Osteoblast (primary cell): Measurements from ENCODE around the gene DEPDC1. TPM values are rescaled to one million over a fixed set of nuclear protein-coding genes. Genes with fewer than 3 reads are reported as not detected.

ENCODE experiments used
- DNase-seq: peaks from one replicate; pipeline ENCODE4 v3.0.0; 2011; ENCODE audit warnings: low spot score, mixed read lengths; ENCODE audit not compliant: insufficient read length; ENCODE audit errors: missing footprints
- H2AFZ ChIP-seq: 2 replicates; pipeline ENCODE4 v1.6.0; 2011; ENCODE audit warnings: mild to moderate bottlenecking, low read length
- H3K27ac ChIP-seq: 2 replicates; pipeline ENCODE4 v1.5.1; 2011; ENCODE audit warnings: mild to moderate bottlenecking, low read depth, low read length, moderate library complexity
- H3K27me3 ChIP-seq: 2 replicates; pipeline ENCODE4 v1.6.0; 2012; ENCODE audit warnings: mild to moderate bottlenecking, control low read depth, inconsistent platforms, low read length, moderate library complexity; ENCODE audit not compliant: insufficient read depth
- H3K36me3 ChIP-seq: 2 replicates; pipeline ENCODE4 v1.5.1; 2011; ENCODE audit warnings: mild to moderate bottlenecking, low read length, control low read depth, moderate library complexity; ENCODE audit not compliant: insufficient read depth
- H3K4me1 ChIP-seq: 2 replicates; pipeline ENCODE4 v1.5.1; 2011; ENCODE audit warnings: mild to moderate bottlenecking, low read length, control low read depth, moderate library complexity; ENCODE audit not compliant: insufficient read depth
- H3K4me2 ChIP-seq: 2 replicates; pipeline ENCODE4 v1.6.0; 2011; ENCODE audit warnings: mild to moderate bottlenecking, low read length; ENCODE audit not compliant: insufficient read depth
- H3K4me3 ChIP-seq: fragments of 200-600 bp; sonication (generic); 3 replicates; pipeline ENCODE4 v1.5.1; 2012; ENCODE audit warnings: mild to moderate bottlenecking, low read length, inconsistent platforms; ENCODE audit not compliant: insufficient read depth
- H3K79me2 ChIP-seq: 2 replicates; pipeline ENCODE4 v1.6.0; 2012; ENCODE audit warnings: mild to moderate bottlenecking, low read length, control low read depth, inconsistent platforms; ENCODE audit not compliant: insufficient read depth
- H3K9me3 ChIP-seq: 2 replicates; pipeline ENCODE4 v1.5.1; 2011; ENCODE audit warnings: low read depth, low read length, control low read depth
- H4K20me1 ChIP-seq: 2 replicates; pipeline ENCODE4 v1.6.0; 2012; ENCODE audit warnings: mild to moderate bottlenecking, low read length, control low read depth; ENCODE audit not compliant: insufficient read depth
- total RNA-seq: library from RNA; depleted of rRNA; stranded (reverse); fragments of >200 nt; gene quantifications from 2 replicates; pipeline ENCODE4 v1.2.3, GENCODE V29; 2012
- TF ChIP-seq, protein P1 (sequence below): IDR thresholded peaks from 2 replicates; pipeline ENCODE4 v1.5.1; 2011; ENCODE audit warnings: mild to moderate bottlenecking, low read depth, low read length, moderate library complexity; ENCODE audit errors: extremely low read depth

The DEPDC1 gene
- total RNA-seq, 1 donor, result 1.4 TPM

DNA sequence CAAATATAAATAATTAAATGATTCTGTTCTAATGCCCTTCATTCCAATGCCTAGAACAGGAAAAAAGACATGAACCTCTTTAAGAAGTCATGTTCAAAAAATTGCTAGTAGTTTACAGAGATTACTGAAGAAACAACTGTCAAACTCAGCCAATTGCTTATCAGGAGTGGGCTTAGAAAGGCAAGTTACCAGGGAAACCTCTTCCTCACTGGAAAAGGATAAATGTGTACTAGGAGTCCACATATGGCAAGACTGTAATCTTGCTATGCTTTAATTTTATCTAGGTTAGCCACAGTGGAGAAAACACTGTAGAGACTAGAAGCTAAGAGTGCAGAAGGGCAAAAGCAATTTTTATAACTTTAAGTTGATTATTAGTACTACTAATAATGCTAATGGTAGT lies 42.1 kb upstream of the DEPDC1 start:
- no peak for DNase-seq
- Histone ChIP-seq H4K20me1 (no peaks in the 10 kb centered on the region), H3K36me3 (no peaks in the 10 kb centered on the region), H2AFZ (no peak overlapping the region), H3K27me3 (no peaks in the 10 kb centered on the region), H3K27ac (no peak overlapping the region), H3K4me1 (no peaks in the 10 kb centered on the region), H3K79me2 (no peaks in the 10 kb centered on the region), H3K4me3 (no peak overlapping the region), H3K9me3 (no peaks in the 10 kb centered on the region), H3K4me2 (no peak overlapping the region)
- TF ChIP-seq, protein P1, sequence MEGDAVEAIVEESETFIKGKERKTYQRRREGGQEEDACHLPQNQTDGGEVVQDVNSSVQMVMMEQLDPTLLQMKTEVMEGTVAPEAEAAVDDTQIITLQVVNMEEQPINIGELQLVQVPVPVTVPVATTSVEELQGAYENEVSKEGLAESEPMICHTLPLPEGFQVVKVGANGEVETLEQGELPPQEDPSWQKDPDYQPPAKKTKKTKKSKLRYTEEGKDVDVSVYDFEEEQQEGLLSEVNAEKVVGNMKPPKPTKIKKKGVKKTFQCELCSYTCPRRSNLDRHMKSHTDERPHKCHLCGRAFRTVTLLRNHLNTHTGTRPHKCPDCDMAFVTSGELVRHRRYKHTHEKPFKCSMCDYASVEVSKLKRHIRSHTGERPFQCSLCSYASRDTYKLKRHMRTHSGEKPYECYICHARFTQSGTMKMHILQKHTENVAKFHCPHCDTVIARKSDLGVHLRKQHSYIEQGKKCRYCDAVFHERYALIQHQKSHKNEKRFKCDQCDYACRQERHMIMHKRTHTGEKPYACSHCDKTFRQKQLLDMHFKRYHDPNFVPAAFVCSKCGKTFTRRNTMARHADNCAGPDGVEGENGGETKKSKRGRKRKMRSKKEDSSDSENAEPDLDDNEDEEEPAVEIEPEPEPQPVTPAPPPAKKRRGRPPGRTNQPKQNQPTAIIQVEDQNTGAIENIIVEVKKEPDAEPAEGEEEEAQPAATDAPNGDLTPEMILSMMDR, result no peak

DNA sequence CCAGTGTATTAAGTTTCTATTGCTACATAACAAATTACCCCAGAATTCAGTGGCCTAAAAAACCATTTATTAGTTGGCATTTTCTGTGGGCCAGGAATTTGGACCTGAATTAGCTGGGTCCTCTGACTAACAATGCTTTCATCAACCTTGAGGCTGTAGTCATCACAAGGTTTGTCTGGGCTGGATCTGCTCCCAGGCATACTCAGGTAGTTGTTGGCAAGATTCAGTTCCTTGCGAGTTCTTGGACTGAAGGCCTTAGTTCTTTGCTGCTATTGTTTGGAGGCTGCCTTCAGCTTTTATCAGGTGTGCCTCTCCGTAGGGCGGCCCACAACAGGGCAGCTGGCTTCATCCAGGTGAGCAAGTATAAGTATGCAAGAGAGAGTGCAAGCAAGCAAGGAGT lies 31.4 kb upstream of the DEPDC1 start:
- DNase-seq, result no peak
- Histone ChIP-seq H3K79me2 (no peaks in the 10 kb centered on the region), H3K9me3 (no peaks in the 10 kb centered on the region), H2AFZ (no peak overlapping the region), H3K27ac (no peak overlapping the region), H3K4me2 (no peak overlapping the region), H3K4me3 (no peak overlapping the region), H3K27me3 (no peaks in the 10 kb centered on the region), H3K4me1 (no peaks in the 10 kb centered on the region), H4K20me1 (no peaks in the 10 kb centered on the region), H3K36me3 (no peaks in the 10 kb centered on the region)
- TF ChIP-seq, protein P1, result no peak

DNA sequence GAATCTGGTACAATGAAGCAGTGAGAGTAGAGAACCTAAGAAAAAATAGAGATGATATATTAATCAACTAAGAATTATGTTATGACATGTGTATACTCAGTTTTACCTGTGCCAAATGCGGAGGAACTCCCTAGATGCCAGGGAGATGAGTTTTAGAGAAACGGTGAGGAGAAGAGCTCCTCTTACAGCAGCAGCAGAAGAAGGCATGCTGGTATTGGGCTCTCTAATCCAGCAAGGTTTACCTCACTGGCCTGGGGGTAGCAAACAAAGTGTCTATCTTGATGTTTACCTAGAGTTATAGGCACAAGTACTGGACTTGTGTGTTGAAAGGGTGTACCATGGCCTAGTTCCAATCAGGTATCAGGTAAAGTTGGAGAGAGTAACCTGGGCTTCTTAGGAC lies 28.9 kb upstream of the DEPDC1 start:
- Histone ChIP-seq H3K9me3 (no peaks in the 10 kb centered on the region), H4K20me1 (no peaks in the 10 kb centered on the region), H3K4me2 (no peak overlapping the region), H3K36me3 (no peaks in the 10 kb centered on the region), H3K27me3 (no peaks in the 10 kb centered on the region), H3K4me3 (no peak overlapping the region), H2AFZ (no peak overlapping the region), H3K27ac (no peak overlapping the region), H3K4me1 (no peaks in the 10 kb centered on the region), H3K79me2 (no peaks in the 10 kb centered on the region)
- no peak for DNase-seq
- TF ChIP-seq, protein P1, result no peak

DNA sequence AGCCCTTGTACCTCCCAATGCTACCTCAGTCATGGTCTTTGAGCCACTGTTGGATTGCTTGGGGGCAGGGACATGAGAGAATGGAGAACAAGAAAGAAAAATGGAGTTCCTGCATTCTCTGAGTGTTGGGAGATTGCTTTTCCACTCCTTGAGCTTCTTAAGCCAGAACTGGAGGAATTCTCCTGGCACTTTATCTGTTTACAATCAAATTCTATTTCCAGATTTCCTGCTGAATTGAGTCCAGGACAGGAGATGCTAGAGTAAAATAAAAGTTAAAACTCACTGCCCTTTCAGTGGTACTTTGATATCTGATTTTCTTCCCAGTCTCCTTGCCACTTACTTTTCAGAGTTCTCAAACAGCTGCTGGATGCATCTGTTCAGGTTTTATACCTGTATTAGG lies 24.4 kb upstream of the DEPDC1 start:
- Histone ChIP-seq H3K9me3 (no peaks in the 10 kb centered on the region), H3K27ac (no peak overlapping the region), H3K27me3 (no peaks in the 10 kb centered on the region), H3K4me1 (no peaks in the 10 kb centered on the region), H3K4me3 (no peak overlapping the region), H3K79me2 (no peaks in the 10 kb centered on the region), H3K4me2 (no peak overlapping the region), H4K20me1 (no peaks in the 10 kb centered on the region), H2AFZ (no peak overlapping the region), H3K36me3 (no peaks in the 10 kb centered on the region)
- DNase-seq, result no peak
- TF ChIP-seq, protein P1, result no peak
